Measurements from ENCODE around the gene SLC1A2. TPM values are rescaled to one million over a fixed set of nuclear protein-coding genes. Genes with fewer than 3 reads are reported as not detected.

SLC1A2 gene
- total RNA-seq, 2 donors from 2014 or later, result 7.1 to 13.5 TPM

GRCh38 chr11:35346472-35347156, 72.7 kb downstream of the SLC1A2 start:
- H3K9ac ChIP-seq (ENCODE audit: extremely low read depth, low read length, poor library complexity, severe bottlenecking), result no peak overlapping the region
- no peaks in the 10 kb centered on the region for H3K36me3 ChIP-seq (ENCODE audit: control insufficient read depth, insufficient read depth, low read length)
- Mint-ChIP-seq H3K4me1 (no peaks in the 10 kb centered on the region), H3K4me3 (no peak overlapping the region), H3K9me3 (no peaks in the 10 kb centered on the region), H3K36me3 (ENCODE audit: low read depth) (no peaks in the 10 kb centered on the region), H3K27ac (no peak overlapping the region), H3K27me3 (ENCODE audit: insufficient read depth) (peaks cover 31% of the 10 kb centered on the region)
- DNase-seq, result no peak
- no peak for TF ChIP-seq CTCF (conservative IDR thresholded peaks at IDR 0.05)
- WGBS, 2 experiments (ENCODE audit: insufficient coverage in 1 of 2, insufficient read length in 1 of 2), result 92 to 94% methylated on average over 5 to 6 of the region's 6 CpGs
- no peaks in the 10 kb centered on the region for H3K9me3 ChIP-seq (ENCODE audit: control insufficient read depth, low read length)
- H3K27me3 ChIP-seq (ENCODE audit: control insufficient read depth, insufficient read depth, low read length, poor library complexity, severe bottlenecking), result no peaks in the 10 kb centered on the region
- H3K4me3 ChIP-seq (ENCODE audit: low read length), result no peak overlapping the region
- H3K27ac ChIP-seq (ENCODE audit: low read depth, low read length), result no peak overlapping the region
- no peaks in the 10 kb centered on the region for H3K4me1 ChIP-seq (ENCODE audit: control insufficient read depth, insufficient read depth, low read length)

DNA sequence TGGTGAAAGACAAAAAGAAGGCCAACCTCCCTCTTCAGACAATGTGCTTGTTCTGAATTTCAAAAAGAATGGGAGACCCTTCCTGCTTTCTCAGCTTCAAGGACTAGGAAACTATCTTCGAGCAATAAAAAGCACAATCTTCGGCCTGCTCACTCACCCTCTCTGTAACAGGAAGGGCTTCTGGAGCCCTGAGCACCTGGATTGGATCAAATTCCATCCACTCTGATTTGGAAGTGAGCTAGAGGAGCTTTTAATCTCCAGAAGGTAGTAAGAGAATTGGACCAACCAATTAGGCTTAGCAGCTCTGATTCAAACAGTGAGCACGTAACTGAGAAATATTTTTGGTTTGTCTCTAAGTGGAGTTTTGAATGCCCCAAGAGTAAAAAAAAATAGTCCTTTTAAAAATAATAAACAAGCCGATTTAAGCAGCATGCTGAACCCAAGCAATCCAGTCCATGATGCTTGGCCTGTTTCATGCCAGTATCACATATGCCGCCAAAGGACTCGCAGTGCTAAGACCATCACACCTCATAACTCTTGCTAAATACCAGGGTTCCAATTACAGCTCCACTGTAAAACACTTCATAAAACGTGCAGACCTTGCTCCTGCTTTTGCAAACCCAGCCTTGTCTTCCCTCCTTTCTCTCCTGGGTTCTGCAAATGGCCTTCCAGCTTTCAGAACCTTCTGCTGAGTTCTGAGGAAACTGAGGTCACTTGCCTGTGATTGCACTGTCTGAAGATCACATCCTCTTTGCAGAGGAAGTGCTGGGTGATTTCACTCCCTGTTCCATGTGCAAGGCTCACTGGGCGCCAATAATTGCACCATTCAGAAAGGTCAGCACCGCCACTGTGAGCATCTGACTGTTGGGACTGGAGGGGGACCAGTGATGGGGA, 74.4 kb downstream of the SLC1A2 start:
- no peaks in the 10 kb centered on the region for H3K36me3 Mint-ChIP-seq (ENCODE audit: low read depth)
- peak overlapping the region; percentile 4 for H3K27ac ChIP-seq (ENCODE audit: low read depth, low read length)

More for the DNA sequence above, 74.4 kb downstream of the SLC1A2 start:
- peaks cover 23% of the 10 kb centered on the region for H3K27me3 Mint-ChIP-seq (ENCODE audit: insufficient read depth)
- no peak for DNase-seq
- Histone ChIP-seq H3K4me1 (ENCODE audit: control insufficient read depth, insufficient read depth, low read length) (no peaks in the 10 kb centered on the region), H3K27me3 (ENCODE audit: control insufficient read depth, insufficient read depth, low read length, poor library complexity, severe bottlenecking) (no peaks in the 10 kb centered on the region), H3K9ac (ENCODE audit: extremely low read depth, low read length, poor library complexity, severe bottlenecking) (no peak overlapping the region), H3K9me3 (ENCODE audit: control insufficient read depth, low read length) (no peaks in the 10 kb centered on the region), H3K4me3 (ENCODE audit: low read length) (no peak overlapping the region), H3K36me3 (ENCODE audit: control insufficient read depth, insufficient read depth, low read length) (no peaks in the 10 kb centered on the region)
- no peak overlapping the region for H3K27ac Mint-ChIP-seq
- no peaks in the 10 kb centered on the region for H3K4me1 Mint-ChIP-seq
- WGBS, 2 experiments (ENCODE audit: insufficient coverage in 1 of 2, insufficient read length in 1 of 2), result 81 to 87% methylated on average over 5 to 9 of the region's 9 CpGs
- no peak overlapping the region for H3K4me3 Mint-ChIP-seq
- TF ChIP-seq CTCF (conservative IDR thresholded peaks at IDR 0.05), result no peak
- no peaks in the 10 kb centered on the region for H3K9me3 Mint-ChIP-seq
